Psoas muscle (tissue), 8 donors: ENCODE measurements around the gene RAPGEF4. TPM values are rescaled to one million over a fixed set of nuclear protein-coding genes. Genes with fewer than 3 reads are reported as not detected.

Source experiments
- ATAC-seq, 4 donors: fragments of 200-7000 bp; cut with Tn5 transposase; one replicate each; pipeline ENCODE4 v1.9.1; 2020; ENCODE audit warnings: moderate library complexity in 3 of 4, mild to moderate bottlenecking in 2 of 4
- DNase-seq, 2 donors: peaks; one replicate each; pipeline ENCODE4 v3.0.0-alpha.2; 2020
- H3K27ac ChIP-seq: fragments of 200-600 bp; one replicate; pipeline ENCODE4 v1.8.0; 2022
- H3K27me3 ChIP-seq, 3 donors: fragments of 200-600 bp in 1 of 3; one replicate each; pipeline versions ENCODE4 v1.6.1 to v1.8.0; 2013 to 2022; ENCODE audit warnings: low read length in 2 of 3, mild to moderate bottlenecking in 2 of 3, moderate library complexity in 1 of 3; ENCODE audit not compliant: insufficient read depth in 3 of 3
- H3K36me3 ChIP-seq, 2 donors: fragments of 200-600 bp in 1 of 2; one replicate each; pipeline versions ENCODE4 v1.6.1 to v1.8.0; 2013 to 2022; ENCODE audit warnings: low read depth in 1 of 2, mild to moderate bottlenecking in 1 of 2, moderate library complexity in 1 of 2; ENCODE audit not compliant: insufficient read depth in 1 of 2
- H3K4me1 ChIP-seq: fragments of 200-600 bp; one replicate; pipeline ENCODE4 v1.8.0; 2022
- H3K4me3 ChIP-seq: fragments of 200-600 bp; one replicate; pipeline ENCODE4 v1.8.0; 2022; ENCODE audit warnings: mild to moderate bottlenecking
- H3K9me3 ChIP-seq: fragments of 200-600 bp; one replicate; pipeline ENCODE4 v1.8.0; 2022
- WGBS, 3 donors: extraction: QIAGEN DNeasy Blood & Tissue Kit; methylation state at CpG; one replicate each; pipeline versions ENCODE4 v1.1.6 to v1.1.7; 2013; 5-methylcytosine and 5-hydroxymethylcytosine counted together
- intact Hi-C, 2 donors: fragments of 100-400 bp; cut with DNase I; formaldehyde crosslinking; loops; one replicate each; pipeline versions ENCODE4 v1.11.0 to v1.14.2; 2022
- polyA plus RNA-seq, 3 donors: library from polyadenylated mRNA; stranded (reverse); fragments of 200-250 nt; gene quantifications; one replicate each; pipeline ENCODE4 v1.2.3, GENCODE V29; 2013
- total RNA-seq, 4 donors: library from RNA; stranded (reverse); fragmentation: NEBNext Ultra II Directional in 2 of 4; extraction: Animal tissue kit (Norgen Biotek cat#: 25700) in 2 of 4; gene quantifications; one replicate each; pipeline versions ENCODE4 v1.2.1 to v1.2.4, GENCODE V29; 2021 to 2023
- TF ChIP-seq, protein P1 (sequence below): fragments of 200-600 bp; IDR thresholded peaks from one replicate; pipeline ENCODE4 v1.8.0; 2022; ENCODE audit warnings: antibody characterized with exemption
- donor health status: healthy with polysubstance abuse.
- donor health status: DM: no; HTN: no; CAD: no; lungs with moderate emphysema.
- donor health status: Bipolar disorder and iron deficiency.
- donor health status: healthy.
- donor health status: DM: yes; HTN: yes; CAD: no.
- donor health status: DM: no; HTN: no; CAD: no.
- donor health status: DM: no; HTN: no; CAD: no.
- donor health status: DM: yes; HTN: yes; CAD: no.

RAPGEF4 gene
- total and polyA plus RNA-seq, 7 donors, result 0.61 to 2.0 (median 0.92) TPM

- Histone ChIP-seq H3K4me1 (no peaks in the 10 kb centered on the region), H3K27ac (no peak overlapping the region), H3K9me3 (no peaks in the 10 kb centered on the region), H3K4me3 (no peak overlapping the region), H3K36me3 (no peaks in the 10 kb centered on the region), H3K27me3 (no peaks in the 10 kb centered on the region)
- no peak for ATAC-seq
- 76 to 84% (median 77%) methylated on average over 5 of the region's 5 CpGs for WGBS, 3 donors
- intact Hi-C loops, result no loop called here
- DNase-seq, result no peak
- TF ChIP-seq, protein P1, sequence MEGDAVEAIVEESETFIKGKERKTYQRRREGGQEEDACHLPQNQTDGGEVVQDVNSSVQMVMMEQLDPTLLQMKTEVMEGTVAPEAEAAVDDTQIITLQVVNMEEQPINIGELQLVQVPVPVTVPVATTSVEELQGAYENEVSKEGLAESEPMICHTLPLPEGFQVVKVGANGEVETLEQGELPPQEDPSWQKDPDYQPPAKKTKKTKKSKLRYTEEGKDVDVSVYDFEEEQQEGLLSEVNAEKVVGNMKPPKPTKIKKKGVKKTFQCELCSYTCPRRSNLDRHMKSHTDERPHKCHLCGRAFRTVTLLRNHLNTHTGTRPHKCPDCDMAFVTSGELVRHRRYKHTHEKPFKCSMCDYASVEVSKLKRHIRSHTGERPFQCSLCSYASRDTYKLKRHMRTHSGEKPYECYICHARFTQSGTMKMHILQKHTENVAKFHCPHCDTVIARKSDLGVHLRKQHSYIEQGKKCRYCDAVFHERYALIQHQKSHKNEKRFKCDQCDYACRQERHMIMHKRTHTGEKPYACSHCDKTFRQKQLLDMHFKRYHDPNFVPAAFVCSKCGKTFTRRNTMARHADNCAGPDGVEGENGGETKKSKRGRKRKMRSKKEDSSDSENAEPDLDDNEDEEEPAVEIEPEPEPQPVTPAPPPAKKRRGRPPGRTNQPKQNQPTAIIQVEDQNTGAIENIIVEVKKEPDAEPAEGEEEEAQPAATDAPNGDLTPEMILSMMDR, result no peak
Measured at GRCh38 chr2:172938713-172939375, 203.2 kb downstream of the RAPGEF4 start.

DNA sequence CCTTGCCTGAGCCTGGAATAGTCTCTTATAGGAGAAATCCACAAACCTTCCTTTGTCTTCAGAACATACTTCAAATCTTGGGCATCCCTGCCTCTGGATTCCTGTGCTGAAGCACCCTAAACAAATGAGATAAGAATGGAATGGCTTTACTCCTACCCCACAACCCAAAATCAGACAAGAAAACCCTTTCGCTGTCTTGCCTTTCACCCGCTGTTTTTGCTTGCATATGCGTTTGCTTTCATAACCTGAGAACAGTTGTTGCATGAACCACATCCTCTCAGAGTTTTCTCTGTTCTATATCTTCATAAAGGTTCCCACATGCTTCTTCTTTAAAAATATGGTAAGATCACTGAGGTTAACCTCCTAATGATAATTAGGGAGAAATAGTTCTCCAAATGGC lies 207.9 kb downstream of the RAPGEF4 start:
- H3K36me3 ChIP-seq, result no peaks in the 10 kb centered on the region
- TF ChIP-seq, protein P1, result no peak
- ATAC-seq (no peak), DNase-seq (no peak)
- no peaks in the 10 kb centered on the region for H3K4me1 ChIP-seq
- no peak overlapping the region for H3K27ac ChIP-seq
- intact Hi-C loops, result no loop called here
- H3K4me3 ChIP-seq, result no peak overlapping the region
- H3K27me3 ChIP-seq, result no peaks in the 10 kb centered on the region
- 89 to 95% (median 92%) methylated on average over 3 of the region's 3 CpGs for WGBS, 3 donors
- no peaks in the 10 kb centered on the region for H3K9me3 ChIP-seq

GRCh38 chr2:172944022-172944793 lies 208.6 kb downstream of the RAPGEF4 start:
- WGBS, 3 donors, result 55 to 74% (median 72%) methylated on average over 8 of the region's 8 CpGs
- H3K36me3 ChIP-seq, result no peaks in the 10 kb centered on the region
- TF ChIP-seq, protein P1, result no peak
- no peak for DNase-seq
- no peaks in the 10 kb centered on the region for H3K9me3 ChIP-seq
- no peaks in the 10 kb centered on the region for H3K4me1 ChIP-seq
- ATAC-seq, result no peak
- no peak overlapping the region for H3K4me3 ChIP-seq
- intact Hi-C loops, result no loop called here
- no peak overlapping the region for H3K27ac ChIP-seq
- H3K27me3 ChIP-seq, result no peaks in the 10 kb centered on the region

- DNase-seq (no peak), ATAC-seq (no peak)
- Histone ChIP-seq H3K9me3 (no peaks in the 10 kb centered on the region), H3K36me3 (no peaks in the 10 kb centered on the region), H3K27ac (no peak overlapping the region), H3K4me3 (no peak overlapping the region), H3K27me3 (no peaks in the 10 kb centered on the region), H3K4me1 (no peaks in the 10 kb centered on the region)
- 91 to 96% (median 94%) methylated on average over 1 of the region's 1 CpG for WGBS, 3 donors
- TF ChIP-seq, protein P1, result no peak
- intact Hi-C loops, result no loop called here
Measured at GRCh38 chr2:172944794-172945509, 209.3 kb downstream of the RAPGEF4 start.
